ENCODE measurements around the gene GTF3C2. TPM values are rescaled to one million over a fixed set of nuclear protein-coding genes. Genes with fewer than 3 reads are reported as not detected.

Gene GTF3C2
- total and polyA plus RNA-seq, 4 donors, result 17.0 to 60.9 (median 31.5) TPM

DNA sequence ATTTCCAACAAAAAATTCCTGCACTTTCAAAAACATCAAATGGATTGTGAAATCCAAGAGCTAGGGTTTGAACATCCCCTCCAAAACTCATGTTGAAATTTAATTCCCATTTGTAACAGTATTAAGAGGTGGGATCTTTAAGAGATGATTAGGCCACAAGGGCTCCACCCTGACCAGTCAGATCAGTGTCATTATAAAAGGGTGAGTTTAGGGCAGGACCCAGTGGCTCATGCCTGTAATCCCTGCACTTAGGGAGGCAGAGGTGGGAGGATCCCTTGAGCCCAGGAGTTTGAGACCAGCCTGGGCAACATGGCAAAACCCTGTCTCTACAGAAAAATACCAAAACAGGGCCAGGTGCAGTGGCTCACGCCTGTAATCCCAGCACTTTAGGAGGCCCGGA, 8.9 kb downstream of the GTF3C2 start:
- Histone ChIP-seq H3K4me3 (ENCODE audit: low read length in 2 of 2) (no peak overlapping the region), H3K27ac (ENCODE audit: low read depth in 1 of 2, low read length in 2 of 2) (no peak overlapping the region), H3K4me1 (ENCODE audit: control insufficient read depth in 1 of 2, insufficient read depth in 2 of 2, low read length in 2 of 2) (no peaks in the 10 kb centered on the region), H3K9me3 (ENCODE audit: control insufficient read depth, low read length) (no peaks in the 10 kb centered on the region), H3K27me3 (ENCODE audit: control insufficient read depth in 1 of 2, insufficient read depth in 2 of 2, low read length in 1 of 2) (no peaks in the 10 kb centered on the region), H3K36me3 (ENCODE audit: control insufficient read depth in 1 of 2, insufficient read depth in 2 of 2, low read length in 1 of 2) (no peaks in the 10 kb centered on the region)
- 89 to 94% methylated on average over 2 of the region's 2 CpGs for WGBS, 2 donors
- DNase-seq (no peak), ATAC-seq (ENCODE audit: low FRiP score) (no peak)
- intact Hi-C loops (cut with DNase I), result no loop called here

DNA sequence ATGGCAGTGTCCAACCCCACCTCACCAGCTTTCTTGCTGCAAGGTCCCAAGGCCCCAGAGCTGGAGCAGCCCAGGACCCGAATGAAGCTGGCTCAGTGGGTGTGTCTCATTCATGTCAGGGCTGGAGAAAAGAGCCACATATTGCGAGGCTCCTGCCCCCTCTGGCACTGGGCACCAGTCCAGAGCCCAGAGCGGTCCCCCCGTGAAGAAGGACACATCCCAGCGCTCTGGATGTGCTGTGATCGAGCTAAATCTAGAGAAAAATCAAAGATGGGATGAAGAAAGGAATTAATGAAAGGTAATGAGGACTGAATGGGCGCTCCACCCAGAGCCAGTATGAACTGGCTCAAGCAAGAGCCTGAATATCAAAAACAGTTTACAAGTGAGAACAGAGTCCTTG, 20.4 kb downstream of the GTF3C2 start:
- WGBS, 2 donors, result 93 to 94% methylated on average over 7 of the region's 7 CpGs
- DNase-seq (no peak), ATAC-seq (ENCODE audit: low FRiP score) (no peak)
- Histone ChIP-seq H3K36me3 (ENCODE audit: control insufficient read depth in 1 of 2, insufficient read depth in 2 of 2, low read length in 1 of 2) (peaks cover 9 to 15% of the 10 kb centered on the region in 2 donors), H3K27ac (ENCODE audit: low read depth in 1 of 2, low read length in 2 of 2) (no peak overlapping the region), H3K4me1 (ENCODE audit: control insufficient read depth in 1 of 2, insufficient read depth in 2 of 2, low read length in 2 of 2) (no peaks in the 10 kb centered on the region), H3K27me3 (ENCODE audit: control insufficient read depth in 1 of 2, insufficient read depth in 2 of 2, low read length in 1 of 2) (no peaks in the 10 kb centered on the region), H3K4me3 (ENCODE audit: low read length in 2 of 2) (no peak overlapping the region), H3K9me3 (ENCODE audit: control insufficient read depth, low read length) (no peaks in the 10 kb centered on the region)
- intact Hi-C loops (cut with DNase I), result no loop called here

DNA sequence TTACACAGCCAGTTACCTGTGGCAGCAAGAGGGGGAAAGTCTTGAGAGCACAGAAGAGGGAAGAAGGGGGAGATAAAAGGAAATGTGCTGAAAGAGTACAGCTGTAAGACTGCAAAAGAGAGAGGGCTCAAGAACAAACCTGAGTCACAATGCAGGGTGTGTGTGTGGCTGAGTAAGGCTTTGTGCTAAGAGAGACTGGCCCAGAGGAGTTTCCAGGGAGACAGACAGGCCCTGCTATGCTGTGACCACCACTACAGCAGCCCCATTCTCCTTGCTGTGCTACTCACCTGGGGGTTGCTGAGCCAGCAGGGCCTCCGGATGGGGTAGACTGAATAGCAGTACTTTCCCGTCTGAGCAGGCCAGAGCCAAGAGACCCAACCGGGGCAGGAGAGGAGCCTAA, 21.3 kb downstream of the GTF3C2 start:
- H3K27ac ChIP-seq (ENCODE audit: low read depth in 1 of 2, low read length in 2 of 2), result no peak overlapping the region
- no peak overlapping the region for H3K4me3 ChIP-seq (ENCODE audit: low read length in 2 of 2)
- intact Hi-C loops (cut with DNase I), result no loop called here
- H3K9me3 ChIP-seq (ENCODE audit: control insufficient read depth, low read length), result no peaks in the 10 kb centered on the region
- ATAC-seq (ENCODE audit: low FRiP score) (no peak), DNase-seq (no peak)
- peaks cover 9 to 15% of the 10 kb centered on the region in 2 donors for H3K36me3 ChIP-seq (ENCODE audit: control insufficient read depth in 1 of 2, insufficient read depth in 2 of 2, low read length in 1 of 2)
- 90 to 93% methylated on average over 3 of the region's 3 CpGs for WGBS, 2 donors
- H3K4me1 ChIP-seq (ENCODE audit: control insufficient read depth in 1 of 2, insufficient read depth in 2 of 2, low read length in 2 of 2), result no peaks in the 10 kb centered on the region
- H3K27me3 ChIP-seq (ENCODE audit: control insufficient read depth in 1 of 2, insufficient read depth in 2 of 2, low read length in 1 of 2), result no peaks in the 10 kb centered on the region

DNA sequence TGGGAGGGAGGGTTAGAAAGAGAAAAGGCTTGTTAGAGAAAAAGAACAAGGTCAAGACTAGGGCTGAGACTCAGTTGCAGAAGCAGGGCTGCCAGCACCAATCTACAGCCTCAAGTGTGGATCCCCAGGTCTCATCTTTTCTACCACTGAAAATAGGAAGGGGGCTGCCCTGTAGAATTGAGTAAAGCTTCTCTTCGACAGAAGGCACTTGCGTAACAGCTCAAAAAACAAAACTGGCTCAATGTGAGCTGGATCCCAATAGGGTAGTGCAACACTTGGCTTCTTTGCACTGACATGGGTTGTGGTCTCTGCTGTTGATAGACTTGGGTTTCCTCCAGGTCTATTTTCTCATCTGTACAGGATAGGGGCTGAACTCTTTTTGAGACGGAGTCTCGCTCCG, 31.8 kb downstream of the GTF3C2 start:
- intact Hi-C loops (cut with DNase I), result no loop called here
- Histone ChIP-seq H3K4me1 (ENCODE audit: control insufficient read depth in 1 of 2, insufficient read depth in 2 of 2, low read length in 2 of 2) (peaks cover 0 to 7% of the 10 kb centered on the region in 2 donors), H3K4me3 (ENCODE audit: low read length in 2 of 2) (no peak overlapping the region), H3K27ac (ENCODE audit: low read depth in 1 of 2, low read length in 2 of 2) (no peak overlapping the region), H3K36me3 (ENCODE audit: control insufficient read depth in 1 of 2, insufficient read depth in 2 of 2, low read length in 1 of 2) (peaks cover 4 to 13% of the 10 kb centered on the region in 2 donors), H3K27me3 (ENCODE audit: control insufficient read depth in 1 of 2, insufficient read depth in 2 of 2, low read length in 1 of 2) (no peaks in the 10 kb centered on the region), H3K9me3 (ENCODE audit: control insufficient read depth, low read length) (no peaks in the 10 kb centered on the region)
- no peak for DNase-seq
- WGBS, 2 donors, result 89 to 93% methylated on average over 5 of the region's 5 CpGs
- ATAC-seq (ENCODE audit: low FRiP score), result no peak

DNA sequence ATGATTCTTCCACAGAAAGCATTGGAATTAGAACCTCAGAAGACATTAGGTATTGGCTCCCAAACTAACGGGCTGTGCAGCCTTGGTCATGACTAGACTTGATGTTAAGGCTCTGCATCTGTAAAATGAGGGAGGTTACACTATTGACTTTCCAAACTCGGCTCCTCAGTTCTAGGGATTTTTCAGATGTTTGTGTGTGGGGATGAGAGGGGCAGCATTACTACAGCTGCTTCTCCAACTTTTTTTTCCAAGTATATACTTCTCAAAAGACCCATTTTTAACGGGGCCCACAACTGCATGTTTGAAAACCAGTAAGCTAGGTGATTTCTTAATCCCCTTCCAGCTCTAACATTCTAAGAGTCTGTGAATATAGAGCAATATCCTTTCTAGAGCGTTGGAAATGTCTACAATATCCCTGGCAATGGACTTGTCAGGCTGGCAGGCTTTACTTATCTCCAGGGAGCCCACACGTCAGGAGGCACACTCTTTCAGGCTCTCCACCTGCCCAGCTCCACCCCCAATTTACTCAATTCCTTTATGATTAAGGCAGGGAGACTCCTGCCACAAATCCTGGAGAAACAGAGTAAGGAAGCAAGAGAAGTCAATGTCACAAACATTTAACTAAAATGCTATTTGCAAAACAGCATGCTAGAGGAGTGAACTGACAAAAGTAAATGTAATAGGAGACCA, 32.8 kb downstream of the GTF3C2 start:
- peak overlapping the region in 1 of 2 donors; percentile 84 for H3K27ac ChIP-seq (ENCODE audit: low read depth in 1 of 2, low read length in 2 of 2)
- WGBS, 2 donors, result 11 to 13% methylated on average over 5 of the region's 5 CpGs
- intact Hi-C loops (cut with DNase I), result no loop called here
- DNase-seq (no peak), ATAC-seq (ENCODE audit: low FRiP score) (no peak)
- no peaks in the 10 kb centered on the region for H3K9me3 ChIP-seq (ENCODE audit: control insufficient read depth, low read length)
- peaks cover 0 to 7% of the 10 kb centered on the region in 2 donors for H3K4me1 ChIP-seq (ENCODE audit: control insufficient read depth in 1 of 2, insufficient read depth in 2 of 2, low read length in 2 of 2)
- peaks cover 4 to 8% of the 10 kb centered on the region in 2 donors for H3K36me3 ChIP-seq (ENCODE audit: control insufficient read depth in 1 of 2, insufficient read depth in 2 of 2, low read length in 1 of 2)
- H3K4me3 ChIP-seq (ENCODE audit: low read length in 2 of 2), result peak overlapping the region; percentile 46 to 89
- no peaks in the 10 kb centered on the region for H3K27me3 ChIP-seq (ENCODE audit: control insufficient read depth in 1 of 2, insufficient read depth in 2 of 2, low read length in 1 of 2)

DNA sequence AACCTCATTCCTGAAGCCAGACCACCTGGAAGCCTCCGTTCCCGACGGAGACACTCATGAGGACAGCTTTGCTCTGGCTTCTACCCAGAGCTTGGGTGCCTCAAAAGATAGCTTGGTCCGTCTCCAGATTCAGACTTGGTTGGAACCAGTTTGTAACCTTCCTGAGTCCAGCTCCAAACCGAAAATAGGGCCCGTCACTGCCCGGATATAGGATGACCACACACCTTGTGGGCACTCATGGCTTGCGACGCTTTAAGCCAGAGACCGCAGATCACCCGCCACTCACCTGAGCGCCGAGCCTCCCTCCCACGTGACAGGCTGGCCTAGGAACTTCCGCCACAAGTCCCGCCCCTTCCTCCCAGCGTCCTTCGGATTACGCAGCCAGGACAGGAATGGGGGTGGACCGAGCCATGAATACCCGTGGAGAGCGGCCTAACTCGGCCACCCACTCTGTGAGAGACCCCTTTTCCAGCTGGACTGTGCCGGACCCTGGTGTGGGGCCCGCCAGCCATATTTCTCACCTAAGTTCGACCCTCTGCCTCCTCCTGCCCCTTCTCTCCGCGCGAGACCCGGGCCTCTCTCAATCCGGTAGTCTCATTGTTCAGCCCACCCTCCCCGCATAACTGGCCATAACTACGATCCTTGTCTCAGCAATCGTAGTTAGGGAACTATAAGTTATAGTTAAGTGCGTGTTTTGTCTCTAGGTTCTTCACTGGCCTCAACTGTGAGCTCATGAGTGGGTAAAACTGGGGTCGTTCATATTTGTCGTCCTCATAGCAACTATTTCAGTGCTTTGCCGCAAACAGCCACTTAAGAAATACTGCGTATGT, 33.6 kb downstream of the GTF3C2 start, which contains the start of gene MPV17:
Gene MPV17, minus strand, starts transcription at position 332 of the 830 bp plus-strand sequence. CDS start 580 bp downstream, outside the sequence.
- Histone ChIP-seq H3K9me3 (ENCODE audit: control insufficient read depth, low read length) (no peaks in the 10 kb centered on the region), H3K4me1 (ENCODE audit: control insufficient read depth in 1 of 2, insufficient read depth in 2 of 2, low read length in 2 of 2) (peaks cover 0 to 7% of the 10 kb centered on the region in 2 donors), H3K27me3 (ENCODE audit: control insufficient read depth in 1 of 2, insufficient read depth in 2 of 2, low read length in 1 of 2) (no peaks in the 10 kb centered on the region), H3K36me3 (ENCODE audit: control insufficient read depth in 1 of 2, insufficient read depth in 2 of 2, low read length in 1 of 2) (peaks cover 0 to 6% of the 10 kb centered on the region in 2 donors), H3K4me3 (ENCODE audit: low read length in 2 of 2) (peak within 1 kb of the TSS; percentile 46 to 89), H3K27ac (ENCODE audit: low read depth in 1 of 2, low read length in 2 of 2) (peak within 1 kb of the TSS in 1 of 2 donors; percentile 84)
- ATAC-seq (ENCODE audit: low FRiP score) (peak; percentile 96), DNase-seq (peak; percentile 95 to 96)
- 0% methylated on average over 39 of the region's 39 CpGs for WGBS, 2 donors
- intact Hi-C loops (cut with DNase I), result no loop called here

DNA sequence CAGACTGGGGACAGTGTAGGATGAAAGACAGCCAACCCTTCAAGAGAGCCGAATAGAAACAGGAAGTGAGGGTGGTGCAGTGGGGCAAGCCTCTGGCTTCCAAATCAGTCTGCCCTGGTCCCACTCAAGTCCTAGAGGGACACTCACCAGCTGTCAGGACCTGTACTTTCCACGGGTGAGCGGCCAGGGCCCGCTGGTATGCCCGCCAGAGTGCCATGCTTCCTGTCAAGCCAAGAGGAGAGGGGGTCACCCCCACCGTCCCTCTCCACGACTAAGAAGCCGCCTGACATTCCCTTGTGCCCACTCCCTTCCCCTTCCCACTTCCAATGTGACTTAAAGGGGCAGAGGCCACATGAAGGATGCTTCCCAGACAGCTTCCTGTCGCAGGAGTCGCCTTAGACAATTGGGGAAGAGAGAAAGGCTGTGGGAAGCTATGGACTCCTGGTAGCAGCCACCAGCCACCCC, 34.2 kb downstream of the GTF3C2 start:
- intact Hi-C loops (cut with DNase I), result no loop called here
- Histone ChIP-seq H3K4me1 (ENCODE audit: control insufficient read depth in 1 of 2, insufficient read depth in 2 of 2, low read length in 2 of 2) (peaks cover 0 to 7% of the 10 kb centered on the region in 2 donors), H3K36me3 (ENCODE audit: control insufficient read depth in 1 of 2, insufficient read depth in 2 of 2, low read length in 1 of 2) (peaks cover 0 to 6% of the 10 kb centered on the region in 2 donors), H3K27me3 (ENCODE audit: control insufficient read depth in 1 of 2, insufficient read depth in 2 of 2, low read length in 1 of 2) (no peaks in the 10 kb centered on the region), H3K9me3 (ENCODE audit: control insufficient read depth, low read length) (no peaks in the 10 kb centered on the region), H3K4me3 (ENCODE audit: low read length in 2 of 2) (peak overlapping the region; percentile 46 to 67), H3K27ac (ENCODE audit: low read depth in 1 of 2, low read length in 2 of 2) (peak overlapping the region in 1 of 2 donors; percentile 24)
- ATAC-seq (ENCODE audit: low FRiP score), result peak; percentile 3
- WGBS, 2 donors, result 3 to 4% methylated on average over 8 to 10 of the region's 10 CpGs
- DNase-seq, result peak in 1 of 2 donors; percentile 52

DNA sequence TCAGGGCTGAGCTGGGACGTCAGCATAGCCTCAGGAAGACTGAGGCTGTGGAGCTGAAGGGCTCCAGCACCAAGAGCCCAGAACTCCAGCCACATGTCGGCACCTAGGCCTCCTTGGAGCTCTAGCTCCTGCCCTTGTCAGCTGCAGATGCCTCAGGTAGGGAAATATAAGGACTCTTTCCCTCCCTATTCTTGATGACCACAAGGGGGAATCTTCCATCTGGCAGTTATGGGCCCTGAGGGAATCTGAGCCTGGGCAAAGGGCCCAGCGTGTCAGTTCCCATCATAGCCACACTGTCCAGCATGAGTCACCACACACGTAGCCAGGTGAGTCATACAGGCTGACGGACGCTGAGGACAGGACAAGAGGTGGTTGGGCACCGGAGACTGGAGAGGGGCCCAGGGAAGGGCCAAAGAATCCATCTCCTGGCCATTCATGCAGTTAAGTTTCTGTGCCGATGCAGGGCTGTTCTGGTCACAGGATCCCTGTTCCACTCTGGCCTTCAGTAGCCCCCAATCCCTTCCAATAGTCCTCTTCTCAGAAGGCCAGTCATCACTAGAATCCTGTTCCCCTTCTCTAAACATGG, 35.5 kb downstream of the GTF3C2 start:
- DNase-seq, result peak; percentile 57 to 85
- no peak overlapping the region for H3K27ac ChIP-seq (ENCODE audit: low read depth in 1 of 2, low read length in 2 of 2)
- no peak for ATAC-seq (ENCODE audit: low FRiP score)
- WGBS, 2 donors, result 45 to 49% methylated on average over 8 of the region's 8 CpGs
- H3K4me3 ChIP-seq (ENCODE audit: low read length in 2 of 2), result no peak overlapping the region
- intact Hi-C loops (cut with DNase I), result no loop called here
- H3K9me3 ChIP-seq (ENCODE audit: control insufficient read depth, low read length), result no peaks in the 10 kb centered on the region
- no peaks in the 10 kb centered on the region for H3K27me3 ChIP-seq (ENCODE audit: control insufficient read depth in 1 of 2, insufficient read depth in 2 of 2, low read length in 1 of 2)
- peaks cover 0 to 7% of the 10 kb centered on the region in 2 donors for H3K4me1 ChIP-seq (ENCODE audit: control insufficient read depth in 1 of 2, insufficient read depth in 2 of 2, low read length in 2 of 2)
- H3K36me3 ChIP-seq (ENCODE audit: control insufficient read depth in 1 of 2, insufficient read depth in 2 of 2, low read length in 1 of 2), result no peaks in the 10 kb centered on the region

Data from aorta (tissue), 5 donors.